GM18526 (cell line): Measurements from ENCODE around the gene PSKH1.

Experiments
- POLR2A ChIP-seq: IDR thresholded peaks from 3 replicates; pipeline ENCODE4 v1.6.1; 2011; ENCODE audit not compliant: insufficient read length; ENCODE audit errors: extremely low read depth

Gene PSKH1

DNA sequence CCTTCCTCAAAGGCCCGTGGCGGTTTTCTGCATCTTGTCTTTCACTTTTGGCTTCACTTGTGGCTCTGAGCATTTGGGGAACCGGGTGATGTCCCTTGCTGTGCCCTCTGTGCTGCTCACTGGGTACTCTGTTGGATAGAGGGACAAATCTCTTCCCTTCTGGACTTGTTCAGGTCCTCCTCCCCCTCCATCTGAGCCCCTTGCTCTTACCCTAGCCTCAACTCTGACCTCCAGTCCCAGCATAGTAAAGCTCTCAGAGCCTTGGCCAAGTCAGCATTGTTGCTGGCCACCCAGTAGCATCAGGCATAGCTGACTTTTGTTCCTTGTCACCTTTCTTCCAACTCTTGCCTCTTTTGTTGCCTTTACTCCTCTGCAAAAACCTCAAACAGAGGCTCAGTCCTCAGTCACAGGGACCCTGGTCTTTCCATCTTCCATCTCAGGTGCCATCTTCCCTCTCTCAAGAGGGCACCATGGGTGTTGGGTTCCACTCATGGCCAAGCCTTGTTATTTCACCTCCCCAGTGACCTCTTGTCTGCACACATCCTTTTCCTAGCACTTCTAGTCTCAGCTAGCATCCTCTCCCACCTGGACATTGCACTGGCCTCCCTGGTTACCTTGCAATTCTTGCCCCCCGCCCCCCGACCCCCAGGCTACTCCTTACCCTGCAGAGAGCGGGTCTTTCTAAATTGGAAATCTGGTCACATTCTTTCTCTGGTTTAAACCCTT is 44.0 kb downstream of the PSKH1 start:
- peak; percentile 42 for TF ChIP-seq POLR2A

DNA sequence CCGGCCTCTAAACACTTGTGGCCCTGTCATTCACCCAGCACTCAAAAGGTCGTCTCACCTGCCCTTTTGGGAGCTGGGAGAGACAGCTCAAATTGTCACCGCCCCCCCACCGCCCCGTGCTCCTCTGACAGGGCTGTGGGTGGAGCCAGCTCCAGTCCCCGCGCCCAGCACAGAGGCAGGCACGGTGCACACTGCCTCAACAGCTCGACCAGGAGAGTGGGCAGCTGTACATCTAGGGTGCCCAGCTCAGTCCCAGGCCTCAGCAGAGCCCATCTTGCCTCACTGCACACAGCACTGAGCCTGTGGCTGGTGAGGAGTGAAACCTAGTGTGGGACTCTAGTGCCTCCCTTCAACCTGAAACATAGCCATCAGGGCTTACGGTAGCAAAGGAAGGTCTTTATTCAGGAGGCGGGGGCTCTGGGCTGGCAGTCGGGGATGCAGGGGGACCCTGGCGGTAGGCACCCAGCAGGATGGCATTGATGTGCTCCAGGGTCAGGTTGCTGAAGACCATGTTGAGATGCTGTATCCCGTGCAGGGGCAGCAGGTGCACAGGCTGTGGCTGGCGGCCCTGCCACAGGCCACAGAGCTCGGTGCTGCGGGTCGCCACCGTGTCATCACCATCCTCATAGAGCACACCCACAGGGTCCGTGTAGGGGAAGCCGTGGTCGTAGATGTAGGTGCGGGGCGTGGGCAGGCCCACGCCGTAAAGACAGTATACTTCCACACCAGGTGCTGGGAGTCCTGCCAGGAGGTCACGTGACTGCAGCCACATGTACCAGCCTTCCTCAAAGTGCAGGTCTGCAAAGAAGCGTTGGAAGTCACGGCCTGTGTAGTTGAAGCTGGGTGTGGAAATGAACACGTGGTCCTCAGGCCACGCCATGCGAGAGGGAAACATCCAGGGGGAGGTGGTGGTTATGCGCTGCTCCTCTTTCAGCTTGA is 46.7 kb downstream of the PSKH1 start:
- no peak for TF ChIP-seq POLR2A

DNA sequence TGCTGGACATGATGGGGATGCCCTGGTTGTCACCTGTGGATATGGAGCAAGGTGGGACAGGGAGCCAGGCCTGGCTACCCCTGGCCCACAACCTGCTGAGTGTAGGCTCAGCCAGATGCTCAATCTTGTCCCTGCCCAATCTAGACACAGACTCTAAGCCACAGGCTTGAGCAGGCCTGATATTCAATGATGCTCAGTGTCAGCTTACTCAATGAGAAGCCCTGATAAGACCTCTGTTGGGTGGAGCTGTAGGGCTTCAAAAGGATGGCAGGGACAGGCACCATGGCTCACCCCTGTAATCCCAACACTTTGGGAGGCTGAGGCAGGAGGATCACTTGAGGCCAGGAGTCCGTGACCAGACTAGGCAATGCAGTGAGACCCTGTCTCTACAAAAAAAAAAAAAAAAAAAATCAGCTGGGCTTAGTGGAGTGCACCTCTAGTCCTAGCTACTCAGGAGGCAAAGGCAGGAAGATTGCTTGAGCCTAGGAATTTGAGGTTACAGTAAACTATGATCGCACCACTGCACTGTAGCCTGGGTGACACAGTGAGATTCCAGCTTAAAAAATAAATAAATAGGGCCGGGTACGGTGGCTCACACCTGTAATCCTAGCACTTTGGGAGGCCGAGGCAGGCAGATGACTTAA is 47.5 kb downstream of the PSKH1 start:
- no peak for TF ChIP-seq POLR2A

DNA sequence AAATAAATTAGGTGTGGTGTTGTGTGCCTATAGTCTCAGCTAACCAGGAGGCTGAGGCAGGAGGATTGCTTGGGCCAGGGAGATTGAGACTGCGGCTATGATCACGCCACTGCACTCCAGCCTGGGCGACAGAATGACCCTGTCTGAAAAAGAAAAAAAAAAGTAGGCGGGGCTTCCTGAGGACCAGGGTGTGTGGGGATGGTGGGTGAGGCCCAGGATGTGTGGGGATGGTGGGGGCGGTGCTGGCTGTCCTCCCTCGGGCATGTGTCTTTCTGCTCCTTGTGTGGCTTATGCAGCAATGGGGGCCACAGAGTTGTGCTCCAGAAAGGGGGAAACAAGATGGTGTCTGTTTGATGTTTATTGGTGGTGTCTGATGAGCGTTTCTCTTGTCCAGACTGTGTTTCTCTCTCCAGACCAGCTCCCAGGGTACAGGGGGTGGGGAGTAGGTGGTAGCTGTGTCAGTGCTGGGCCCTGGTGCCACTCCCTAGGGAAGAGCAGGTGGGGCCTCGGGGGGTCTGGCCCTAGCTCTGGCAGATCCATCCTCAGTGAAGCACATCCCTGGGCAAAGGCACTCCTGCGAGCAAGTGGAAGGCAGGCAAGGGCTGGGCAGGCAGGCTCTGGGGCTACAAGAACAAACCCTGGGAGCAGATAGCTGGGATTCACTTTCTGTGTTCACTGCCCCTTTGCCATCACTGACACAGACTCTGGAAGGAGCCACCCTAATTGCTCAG is 48.6 kb downstream of the PSKH1 start:
- TF ChIP-seq POLR2A = no peak

DNA sequence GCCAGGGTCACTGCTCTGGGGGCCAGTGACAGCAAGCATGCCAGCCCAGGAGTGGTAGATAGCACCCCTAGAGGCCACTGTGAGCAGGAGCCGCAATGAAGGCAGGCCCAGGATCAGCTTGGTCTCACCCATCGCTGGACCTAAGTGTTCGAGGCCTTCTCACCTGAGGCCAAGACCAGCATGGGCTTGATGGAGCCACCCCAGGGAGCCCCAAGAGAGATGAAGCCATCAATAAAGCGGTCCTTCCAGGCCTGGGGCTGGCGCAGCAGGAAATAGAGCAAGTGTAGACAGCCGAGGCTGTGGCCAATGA is 49.1 kb downstream of the PSKH1 start:
- TF ChIP-seq POLR2A = no peak

DNA sequence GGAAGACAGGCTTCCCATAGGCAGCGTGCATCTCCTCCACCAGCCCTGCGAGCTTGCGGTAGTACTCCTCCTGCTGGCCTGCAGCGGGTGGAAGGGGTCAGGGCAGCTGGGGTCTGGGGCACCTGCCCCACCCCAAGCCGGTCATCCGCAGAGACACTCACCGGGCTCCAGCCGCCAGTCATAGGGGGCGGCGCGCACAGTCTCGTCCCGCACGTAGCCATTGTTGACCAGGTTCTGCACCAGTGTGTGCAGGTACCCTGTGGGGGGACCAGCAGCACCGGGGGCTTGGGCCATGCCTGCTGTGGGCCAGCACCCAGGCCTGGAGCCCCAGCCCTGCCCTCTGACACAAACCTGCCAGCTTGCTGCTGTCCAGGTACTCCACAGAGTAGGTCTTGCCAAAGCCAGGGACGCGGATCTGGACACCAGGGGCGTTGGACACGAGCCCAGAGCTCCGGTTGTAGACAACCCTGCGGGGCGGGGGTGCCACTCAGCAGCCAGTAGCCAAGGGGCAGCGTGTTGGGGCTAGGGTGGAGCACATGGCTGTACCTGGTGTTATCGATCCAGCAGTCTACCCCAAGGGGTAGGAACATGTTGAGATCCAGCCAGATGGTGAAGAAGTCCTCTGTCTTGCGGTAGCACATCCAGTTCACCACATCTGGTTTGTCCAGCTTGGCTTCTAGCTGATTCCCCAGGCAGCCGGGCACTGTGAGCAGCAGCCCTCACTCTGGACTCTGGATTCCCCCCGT is 49.6 kb downstream of the PSKH1 start:
- no peak for TF ChIP-seq POLR2A

DNA sequence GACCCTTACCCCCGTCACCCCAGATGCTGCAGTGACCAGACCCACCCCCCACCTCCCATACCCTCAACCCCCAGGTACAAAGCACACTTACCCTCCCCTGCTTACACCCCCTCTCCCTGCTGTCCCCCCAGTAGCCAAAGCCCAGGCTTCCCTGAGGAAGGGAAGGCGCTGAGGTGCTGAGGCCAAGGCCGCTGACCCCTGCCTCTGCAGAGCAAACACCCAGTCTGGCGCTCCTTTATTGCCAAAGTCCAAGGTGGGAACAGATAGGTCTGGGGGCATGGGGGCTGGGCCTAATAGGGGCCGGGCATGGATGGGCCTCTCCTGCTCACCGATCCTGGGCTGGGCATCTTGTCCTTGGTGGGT is 50.2 kb downstream of the PSKH1 start:
- TF ChIP-seq POLR2A = no peak

DNA sequence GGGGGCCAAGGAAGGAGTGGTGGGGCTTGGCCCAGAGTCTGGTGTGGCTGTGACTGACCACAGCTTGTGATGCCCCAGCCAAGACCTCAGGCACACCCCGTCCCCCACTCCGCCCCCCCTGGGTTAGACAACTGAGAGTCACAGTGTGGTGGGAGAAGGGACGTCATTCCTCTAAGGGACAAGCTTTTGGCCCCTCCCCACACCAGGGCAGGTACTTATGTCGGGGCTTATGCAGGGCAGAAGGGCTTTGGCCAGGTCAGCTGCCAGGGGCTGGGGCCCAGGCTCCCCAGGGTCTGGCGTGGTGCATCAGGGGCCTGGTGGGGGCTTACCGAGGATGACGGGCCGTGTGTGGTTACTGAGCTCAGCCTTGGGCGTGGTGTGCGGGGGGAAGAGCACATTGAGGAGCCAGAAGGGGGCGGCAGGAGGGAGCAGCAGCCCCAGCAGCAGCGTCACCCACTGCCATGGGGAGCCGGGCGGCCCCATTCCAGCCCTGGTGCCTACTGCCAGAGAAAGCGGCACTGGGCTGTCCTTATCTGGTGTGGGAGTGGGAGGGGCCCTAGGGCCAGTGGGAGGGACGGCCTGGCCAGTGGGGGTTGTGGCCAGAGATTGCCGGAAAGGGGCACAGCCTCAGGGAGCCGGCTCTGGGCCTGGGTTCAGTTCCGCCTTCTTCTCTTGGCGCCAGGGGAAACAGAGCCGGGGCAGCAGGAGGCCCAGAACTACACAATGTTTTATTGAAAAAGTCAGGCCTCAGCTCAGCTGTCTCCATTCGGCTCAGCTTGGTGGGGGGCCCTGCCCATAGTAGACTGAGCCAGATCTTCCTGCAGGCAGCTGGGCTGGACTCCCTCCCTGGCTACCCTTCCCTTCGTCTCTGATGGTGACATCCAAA is 50.8 kb downstream of the PSKH1 start, which contains the start of gene LCAT:
Gene LCAT (minus strand): TSS at position 502 of the 886 bp plus-strand sequence. CDS start 19 bp downstream, at position 483.
- TF ChIP-seq POLR2A = no peak

DNA sequence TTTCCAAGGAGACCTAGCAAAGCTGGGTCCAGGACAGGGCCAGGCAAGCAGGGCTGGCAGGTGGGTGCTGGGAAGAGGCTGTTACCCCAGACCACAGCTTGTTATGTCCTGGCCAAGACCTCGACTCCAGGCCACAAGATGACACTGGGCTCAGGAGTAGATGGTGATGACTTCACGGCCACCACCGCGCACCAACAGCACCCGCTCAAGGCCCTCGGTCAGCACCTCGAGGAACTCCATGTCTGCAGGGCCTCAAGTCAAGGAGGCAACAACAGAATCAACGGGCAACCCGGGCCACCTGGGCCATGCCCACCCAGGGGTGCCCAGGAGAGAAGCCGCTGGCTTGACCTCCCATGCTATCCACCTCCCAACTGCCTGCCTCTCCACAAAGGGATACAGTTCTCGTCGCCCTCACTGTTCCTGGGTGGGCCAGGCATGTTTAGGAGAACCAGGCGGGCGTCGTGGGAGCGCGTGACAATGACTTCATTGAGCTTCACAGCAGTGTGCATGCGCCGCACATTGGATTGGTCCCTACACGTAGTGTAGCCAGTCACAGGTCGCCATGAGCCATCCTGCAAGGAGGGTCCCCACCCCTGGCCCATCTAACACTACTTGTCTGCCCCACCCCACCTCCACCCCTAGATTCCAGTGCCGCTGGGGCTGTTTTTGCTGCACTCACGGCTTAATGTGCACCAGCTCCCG is 51.8 kb downstream of the PSKH1 start:
- TF ChIP-seq POLR2A = peak; percentile 23

DNA sequence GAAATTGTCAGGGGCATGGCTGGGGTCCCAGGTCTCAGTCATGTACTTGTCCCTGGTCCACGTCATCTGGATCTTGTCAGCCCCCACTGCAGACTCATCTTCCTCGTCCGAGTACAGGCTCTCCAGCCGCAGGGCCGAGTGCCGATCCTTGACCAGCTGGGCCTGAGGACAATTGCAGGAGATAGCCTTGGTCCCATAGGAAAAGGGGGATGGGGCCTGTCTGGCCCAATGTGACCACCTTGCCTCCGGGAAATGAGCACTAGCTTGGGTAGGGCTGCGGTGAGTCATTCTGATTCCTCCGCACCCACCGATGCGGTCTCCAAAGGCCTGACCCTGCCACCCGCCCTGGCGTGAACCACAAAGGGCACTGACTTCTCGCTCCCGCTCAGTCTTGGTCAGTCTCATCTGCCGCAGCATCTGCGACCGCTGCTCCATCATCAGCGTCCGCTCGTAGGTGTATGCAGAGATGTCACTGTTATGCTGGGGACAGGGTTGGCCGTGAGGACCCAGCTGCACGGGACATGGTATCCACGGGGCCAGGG is 52.4 kb downstream of the PSKH1 start:
- no peak for TF ChIP-seq POLR2A

DNA sequence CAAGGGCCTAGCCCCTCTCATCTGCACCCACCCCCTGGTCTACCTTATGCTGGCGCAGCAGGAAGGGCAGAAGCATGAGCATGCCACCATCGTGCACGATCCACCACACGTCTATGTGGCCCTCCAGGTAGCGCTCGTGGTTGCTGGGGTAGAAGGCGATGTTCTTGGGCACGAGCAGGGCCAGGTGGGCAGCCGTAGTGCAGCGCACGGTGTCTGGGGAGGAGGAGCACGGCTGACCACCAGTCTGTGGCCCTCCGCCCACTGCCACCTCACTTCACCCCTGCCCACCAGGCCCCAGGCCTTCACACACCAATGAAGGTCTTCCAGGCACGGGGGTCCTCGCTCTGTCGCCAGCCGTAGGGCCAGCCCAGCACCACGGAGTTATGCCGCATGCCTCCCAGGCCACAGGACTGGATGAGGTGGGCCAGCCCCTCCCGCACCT is 53.1 kb downstream of the PSKH1 start:
- TF ChIP-seq POLR2A = no peak

DNA sequence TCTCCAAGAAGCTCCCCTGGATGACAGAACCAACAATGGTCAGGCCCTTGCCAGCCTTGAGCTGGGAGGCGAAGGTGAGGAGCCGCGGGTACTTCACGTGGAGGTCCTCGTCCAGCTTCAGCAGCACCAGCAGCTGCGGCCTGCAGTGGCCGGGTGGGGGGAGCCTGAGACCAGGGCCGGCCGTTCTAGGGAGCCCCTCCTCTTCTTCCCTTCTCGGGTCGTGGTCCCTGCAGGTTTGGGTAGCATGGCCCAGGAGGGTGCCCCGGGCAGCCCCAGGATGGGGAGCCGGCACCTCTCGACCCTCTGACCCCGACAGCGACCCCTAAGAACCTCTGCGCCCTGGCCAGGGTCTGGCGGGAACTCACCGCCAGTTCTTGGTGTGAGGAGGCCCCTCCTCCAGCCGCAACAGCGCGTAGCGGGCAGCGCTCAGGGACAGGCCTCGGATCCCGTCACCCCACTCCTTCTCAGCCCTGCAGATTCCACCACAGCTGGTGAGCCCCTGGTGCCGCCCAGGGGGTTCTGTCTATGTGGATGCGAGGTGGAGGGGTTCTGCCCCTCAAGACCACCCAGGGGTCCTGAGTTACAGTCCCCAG is 54.0 kb downstream of the PSKH1 start:
- no peak for TF ChIP-seq POLR2A
